HEK293 (cell line): ENCODE data around the gene TECR.

Source experiments
- CTCF ChIA-PET: fragments of 350-600 bp; formaldehyde crosslinking; extraction: SDS; loops from one replicate; lab custom pipeline; 2021; ENCODE audit warnings: antibody characterized with exemption; lab: Yijun Ruan, JAX
- POLR2A ChIA-PET: fragments of 300-600 bp; formaldehyde crosslinking; extraction: SDS; loops from one replicate; lab custom pipeline; 2020; ENCODE audit warnings: antibody characterized with exemption, inconsistent platforms; lab: Yijun Ruan, JAX
- H3K27ac ChIP-seq: fragments of 200-500 bp; sonication (Bioruptor generic); 2 replicates; pipeline ENCODE4 v1.5.1; 2014; ENCODE audit warnings: low read depth, low read length, control low read depth, inconsistent platforms; ENCODE audit errors: extremely low read depth
- H3K36me3 ChIP-seq, 2 experiments: fragments of 200-500 bp in 1 of 2; sonication (Bioruptor generic) in 1 of 2; 1 replicate in 1 of 2; 2 replicates in 1 of 2; pipeline ENCODE4 v1.5.1; 2014 to 2017; ENCODE audit warnings: inconsistent platforms in 2 of 2, low read length in 2 of 2; ENCODE audit not compliant: control insufficient read depth in 2 of 2, insufficient read depth in 1 of 2
- H3K4me1 ChIP-seq: fragments of 200-500 bp; sonication (Bioruptor generic); 2 replicates; pipeline ENCODE4 v1.5.1; 2014; ENCODE audit warnings: mild to moderate bottlenecking, low read length, inconsistent platforms; ENCODE audit not compliant: control insufficient read depth, insufficient read depth
- H3K4me3 ChIP-seq: 2 replicates; pipeline ENCODE4 v1.5.1; 2011; ENCODE audit warnings: low read depth, mild to moderate bottlenecking, control low read depth, low read length, moderate library complexity
- H3K9me3 ChIP-seq: fragments of 200-500 bp; sonication (Bioruptor generic); 2 replicates; pipeline ENCODE4 v1.5.1; 2014; ENCODE audit warnings: low read depth, low read length, inconsistent platforms; ENCODE audit not compliant: control insufficient read depth, insufficient read depth
- ATF2 ChIP-seq: fragments of 450-650 bp; formaldehyde crosslinking; IDR thresholded peaks from 2 replicates; pipeline ENCODE4 v1.5.1; 2016; ENCODE audit warnings: missing biosample characterization, missing genetic modification characterization, low read depth
- BCL11B ChIP-seq: fragments of 450-650 bp; formaldehyde crosslinking; IDR thresholded peaks from 2 replicates; pipeline ENCODE4 v1.5.1; 2016; ENCODE audit warnings: low read depth, missing biosample characterization, missing genetic modification characterization
- FEZF1 ChIP-seq: fragments of 450-650 bp; formaldehyde crosslinking; IDR thresholded peaks from 2 replicates; pipeline ENCODE4 v1.5.1; 2016; ENCODE audit warnings: missing biosample characterization, missing genetic modification characterization
- GLI2 ChIP-seq: fragments of 450-650 bp; formaldehyde crosslinking; IDR thresholded peaks from 2 replicates; pipeline ENCODE4; 2017; ENCODE audit warnings: missing biosample characterization, missing genetic modification characterization, low read depth, borderline replicate concordance
- PATZ1 ChIP-seq: fragments of 450-650 bp; formaldehyde crosslinking; IDR thresholded peaks from 2 replicates; pipeline ENCODE4 v1.5.1; 2016; ENCODE audit warnings: missing biosample characterization, missing genetic modification characterization
- SETDB1 ChIP-seq: IDR thresholded peaks from one replicate; pipeline ENCODE4 v1.6.1; 2017; ENCODE audit warnings: mild to moderate bottlenecking, low read length, moderate library complexity, mixed read lengths; ENCODE audit not compliant: insufficient read length
- SP2 ChIP-seq: fragments of 450-650 bp; formaldehyde crosslinking; IDR thresholded peaks from 2 replicates; pipeline ENCODE4 v1.5.1; 2016; ENCODE audit warnings: missing biosample characterization, missing genetic modification characterization
- ZBTB11 ChIP-seq: fragments of 450-650 bp; formaldehyde crosslinking; conservative IDR thresholded peaks from 2 replicates; pipeline ENCODE4 v1.5.1; 2016; ENCODE audit warnings: low read depth, missing biosample characterization, missing genetic modification characterization
- ZNF121 ChIP-seq: fragments of 450-650 bp; formaldehyde crosslinking; IDR thresholded peaks from 2 replicates; pipeline ENCODE4 v1.5.1; 2016; ENCODE audit warnings: missing biosample characterization, missing genetic modification characterization
- ZNF404 ChIP-seq: fragments of 450-650 bp; formaldehyde crosslinking; IDR thresholded peaks from 2 replicates; pipeline ENCODE4 v1.5.1; 2017; ENCODE audit warnings: missing biosample characterization, missing genetic modification characterization
- ZNF433 ChIP-seq: fragments of 450-650 bp; formaldehyde crosslinking; IDR thresholded peaks from 2 replicates; pipeline ENCODE4 v1.5.1; 2016; ENCODE audit warnings: missing biosample characterization, missing genetic modification characterization, low read depth
- ZNF629 ChIP-seq: fragments of 450-650 bp; formaldehyde crosslinking; IDR thresholded peaks from 2 replicates; pipeline ENCODE4 v1.5.1; 2017; ENCODE audit warnings: missing biosample characterization, missing genetic modification characterization
- ZNF639 ChIP-seq: fragments of 450-650 bp; formaldehyde crosslinking; IDR thresholded peaks from 2 replicates; pipeline ENCODE4 v1.5.1; 2016; ENCODE audit warnings: missing biosample characterization, missing genetic modification characterization
- ZNF837 ChIP-seq: fragments of 450-650 bp; formaldehyde crosslinking; IDR thresholded peaks from 2 replicates; pipeline ENCODE4 v1.5.1; 2016; ENCODE audit warnings: missing biosample characterization, missing genetic modification characterization

The TECR gene

GRCh38 chr19:14562660-14563589 is 33.5 kb downstream of the TECR start:
- Histone ChIP-seq H3K4me3 (no peak overlapping the region), H3K9me3 (no peaks in the 10 kb centered on the region), H3K4me1 (no peaks in the 10 kb centered on the region), H3K27ac (no peak overlapping the region), H3K36me3 (peaks cover 0 to 33% of the 10 kb centered on the region in 2 experiments; a peak in 1 of 3 replicates)
- peak; percentile 19; the same call in 1 of the 2 replicates for TF ChIP-seq PATZ1 (tag by site-specific recombination)
- TF ChIP-seq SETDB1, result no peak
- TF ChIP-seq ZNF404 (tag by site-specific recombination), result no peak
- TF ChIP-seq ZNF629 (tag by site-specific recombination), result no peak
- no peak for TF ChIP-seq GLI2 (tag by site-specific recombination)
- TF ChIP-seq ZBTB11 (tag by site-specific recombination), result no peak
- no peak for TF ChIP-seq ATF2 (tag by site-specific recombination)
- ChIA-PET CTCF (interaction anchor here (1.2 kb wide), 1 partner anchor 1597 kb away, joined by 3 read pairs; no protein-coding TSS in a partner anchor), POLR2A (interaction anchor here (1.2 kb wide), 1 partner anchor 9 kb away, joined by 3 read pairs; no protein-coding TSS in a partner anchor)

- POLR2A ChIA-PET, result no interaction called here
- no peak overlapping the region for H3K4me3 ChIP-seq
- H3K9me3 ChIP-seq, result no peaks in the 10 kb centered on the region
- 0 out of 2 replicates have a peak overlapping the region, but pooled peaks have one; percentile 16 for H3K27ac ChIP-seq
- TF ChIP-seq ZNF639 (tag by site-specific recombination) (no peak), ZNF121 (tag by site-specific recombination) (no peak), BCL11B (no peak), ZNF433 (tag by site-specific recombination) (no peak), ZNF837 (tag by site-specific recombination) (no peak), SP2 (tag by site-specific recombination) (no peak), FEZF1 (tag by site-specific recombination) (no peak)
- TF ChIP-seq, all 188 proteins: peak for 0
- Histone ChIP-seq H3K4me1 (no peaks in the 10 kb centered on the region), H3K36me3 (peaks cover 0 to 37% of the 10 kb centered on the region in 2 experiments; a peak in 1 of 3 replicates)
- CTCF ChIA-PET, result no interaction called here
Measured at GRCh38 chr19:14563590-14563926, 34.2 kb downstream of the TECR start.
